Ishikawa (cell line): ENCODE measurements around the gene METTL25B.

Experiments
- ZBTB7A ChIP-seq: IDR thresholded peaks from 2 replicates; pipeline ENCODE4 v1.6.1; 2012; ENCODE audit warnings: low read depth

Gene METTL25B

GRCh38 chr1:156785458-156785857, 57.2 kb downstream of the METTL25B start:
- no peak for TF ChIP-seq ZBTB7A
